Measurements from ENCODE around the gene DLD.

Gene DLD

DNA sequence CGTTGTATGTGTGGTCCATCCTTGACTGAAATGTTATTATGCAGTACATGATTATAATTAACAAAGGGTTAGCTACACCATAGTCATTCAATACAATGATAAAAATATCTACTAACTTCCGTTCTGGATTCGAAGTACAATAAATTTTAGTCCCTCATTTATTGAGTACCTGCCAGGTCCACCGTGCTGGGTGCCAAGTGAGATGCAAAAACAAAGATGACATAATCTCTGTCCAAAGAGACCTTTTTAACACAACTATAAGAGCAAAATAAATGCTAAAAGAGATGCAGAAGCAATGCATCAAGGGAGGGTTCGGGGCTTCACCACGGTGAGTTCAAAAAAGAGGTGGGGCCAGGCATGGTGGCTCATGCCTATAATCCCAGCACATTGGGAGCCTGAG, 78.9 kb downstream of the DLD start:
- no peak for DNase-seq (ENCODE audit: low read depth)
